Transverse colon (tissue), 4 donors: ENCODE data around the gene JAKMIP1. TPM values are rescaled to one million over a fixed set of nuclear protein-coding genes. Genes with fewer than 3 reads are reported as not detected.
A peak's percentile ranks its signal among the peaks of the same experiment; 100 is the strongest.

Experiments used
- DNase-seq: peaks from one replicate; pipeline ENCODE4 v3.0.0-alpha.2; 2019
- H3K27ac ChIP-seq, 4 donors: fragments of 200-600 bp; sonication (generic); 2 replicates each; pipeline ENCODE4 v1.5.1; 2016 to 2018; ENCODE audit warnings: inconsistent platforms in 4 of 4
- H3K27me3 ChIP-seq: fragments of 200-600 bp; sonication (generic); 2 replicates; pipeline ENCODE4 v1.5.1; 2017; ENCODE audit warnings: inconsistent platforms
- H3K36me3 ChIP-seq, 4 donors: fragments of 200-600 bp; sonication (generic); 2 replicates each; pipeline ENCODE4 v1.5.1; 2017 to 2019; ENCODE audit warnings: inconsistent platforms in 4 of 4
- H3K4me1 ChIP-seq, 4 donors: fragments of 200-600 bp; sonication (generic); 2 replicates each; pipeline ENCODE4 v1.5.1; 2017 to 2020; ENCODE audit warnings: inconsistent platforms in 4 of 4
- H3K4me3 ChIP-seq, 4 donors: fragments of 200-600 bp; sonication (generic); 1 replicate in 1 of 4; 2 replicates in 3 of 4; pipeline versions ENCODE4 v1.5.1 to v1.6.1; 2017 to 2019; ENCODE audit warnings: inconsistent platforms in 4 of 4
- H3K9me3 ChIP-seq, 2 donors: fragments of 200-600 bp; sonication (generic); 2 replicates each; pipeline ENCODE4 v1.5.1; 2017 to 2019; ENCODE audit warnings: inconsistent platforms in 2 of 2
- CTCF ChIP-seq, 5 experiments: fragments of 200-600 bp in 3 of 5; fragments of 450-650 bp in 2 of 5; sonication (generic) in 3 of 5; IDR thresholded peaks; 1 replicate in 2 of 5; 2 replicates in 3 of 5; pipeline ENCODE4 v1.5.1; 2016 to 2017; ENCODE audit warnings: antibody characterized with exemption in 5 of 5, inconsistent platforms in 3 of 5, mild to moderate bottlenecking in 2 of 5, moderate library complexity in 1 of 5
- EP300 ChIP-seq: sonication (generic); formaldehyde crosslinking; IDR thresholded peaks from one replicate; pipeline ENCODE4 v1.6.1; 2017; ENCODE audit warnings: antibody characterized with exemption, low read depth
- POLR2A ChIP-seq: fragments of 450-650 bp; IDR thresholded peaks from one replicate; pipeline ENCODE4 v1.6.1; 2016; ENCODE audit warnings: antibody characterized with exemption, mild to moderate bottlenecking, moderate library complexity
- POLR2AphosphoS5 ChIP-seq, 3 donors: sonication (generic); formaldehyde crosslinking; IDR thresholded peaks; one replicate each; pipeline ENCODE4 v1.6.1; 2016; ENCODE audit warnings: antibody characterized with exemption in 3 of 3
- WGBS, 2 donors: methylation state at CpG; one replicate each; pipeline ENCODE4 v1.1.5; 2018; ENCODE audit warnings: low coverage in 1 of 2; 5-methylcytosine and 5-hydroxymethylcytosine counted together
- in situ Hi-C, 4 donors: fragments of 200-750 bp; cut with MboI; loops; one replicate each; pipeline versions ENCODE4 v1.15.0 to v1.15.1; 2017; ENCODE audit warnings: low sequenced_read_pairs in 3 of 4, low pct_ligation_motif_present in 1 of 4, low pct_unique_long_range_greater_than_20kb in 1 of 4
- intact Hi-C: fragments of 100-400 bp; cut with DNase I; formaldehyde crosslinking; loops from one replicate; pipeline ENCODE4 v1.15.1; 2023; ENCODE audit warnings: low total_unique reads
- total RNA-seq, 4 donors: library from RNA; depleted of rRNA; stranded (reverse); fragments of >200 nt; gene quantifications; one replicate each; pipeline ENCODE4 v1.1.0, GENCODE V29; 2016

Gene JAKMIP1
- total RNA-seq, 4 donors from 2014 or later: 1.2 to 1.7 TPM; not detected in 2

- H3K27me3 ChIP-seq: no peaks in the 10 kb centered on the region
- DNase-seq: no peak
- WGBS, 2 donors: 66 to 71% methylated on average over 4 of the region's 4 CpGs
- H3K27ac ChIP-seq: no peak overlapping the region
- H3K36me3 ChIP-seq: no peaks in the 10 kb centered on the region
- H3K4me1 ChIP-seq: no peaks in the 10 kb centered on the region
- intact Hi-C loops: no loop called here
- H3K9me3 ChIP-seq: no peaks in the 10 kb centered on the region
- in situ Hi-C loops: no loop called here
- no peak overlapping the region for H3K4me3 ChIP-seq
- TF ChIP-seq EP300 (no peak), POLR2A (no peak)
Observed at GRCh38 chr4:6178757-6179156, 21.6 kb downstream of the JAKMIP1 start.

GRCh38 chr4:6177587-6178197, 22.7 kb downstream of the JAKMIP1 start:
- DNase-seq: peak; percentile 41
- no peak overlapping the region for H3K4me3 ChIP-seq
- H3K36me3 ChIP-seq: no peaks in the 10 kb centered on the region
- 10 to 50% methylated on average over 2 to 8 of the region's 9 CpGs for WGBS, 2 donors
- intact Hi-C loops (no loop called here), in situ Hi-C loops (no loop called here)
- no peak overlapping the region for H3K27ac ChIP-seq
- TF ChIP-seq POLR2AphosphoS5 (IDR thresholded peaks at IDR 0.05) (no peak), EP300 (no peak), CTCF (IDR thresholded peaks at IDR 0.05) (no peak), POLR2A (no peak)
- no peaks in the 10 kb centered on the region for H3K4me1 ChIP-seq
- H3K27me3 ChIP-seq: no peaks in the 10 kb centered on the region
- H3K9me3 ChIP-seq: no peaks in the 10 kb centered on the region

- in situ Hi-C loops: no loop called here
- Histone ChIP-seq H3K27ac (no peak overlapping the region), H3K9me3 (no peaks in the 10 kb centered on the region), H3K4me3 (no peak overlapping the region), H3K4me1 (no peaks in the 10 kb centered on the region), H3K27me3 (no peaks in the 10 kb centered on the region), H3K36me3 (no peaks in the 10 kb centered on the region)
- TF ChIP-seq CTCF (IDR thresholded peaks at IDR 0.05) (no peak), POLR2A (no peak)
- WGBS, 2 donors: 82% methylated on average over 5 of the region's 5 CpGs; no CpG with 5 or more reads in 1 of the 2 donors
- no peak for DNase-seq
- intact Hi-C loops: no loop called here
Observed at GRCh38 chr4:6175426-6175825, 24.9 kb downstream of the JAKMIP1 start.

GRCh38 chr4:6172927-6173200, 27.5 kb downstream of the JAKMIP1 start:
- in situ Hi-C loops: no loop called here
- Histone ChIP-seq H3K4me1 (no peaks in the 10 kb centered on the region), H3K36me3 (no peaks in the 10 kb centered on the region), H3K4me3 (no peak overlapping the region), H3K27ac (no peak overlapping the region), H3K27me3 (no peaks in the 10 kb centered on the region), H3K9me3 (no peaks in the 10 kb centered on the region)
- 53% methylated on average over 3 of the region's 3 CpGs; no CpG with 5 or more reads in 1 of the 2 donors for WGBS, 2 donors
- no peak for DNase-seq
- TF ChIP-seq POLR2A (no peak), POLR2AphosphoS5 (IDR thresholded peaks at IDR 0.05) (no peak), CTCF (IDR thresholded peaks at IDR 0.05) (no peak)
- intact Hi-C loops: no loop called here
